ENCODE data around the gene TTC13. TPM values are rescaled to one million over a fixed set of nuclear protein-coding genes. Genes with fewer than 3 reads are reported as not detected.

Gene TTC13
- polyA plus RNA-seq, 1 of the 3 experiments (the other 2 are of a cell fraction), result 5.5 TPM

GRCh38 chr1:230896779-230897178, 81.9 kb downstream of the TTC13 start:
- H3K9me3 ChIP-seq, result no peaks in the 10 kb centered on the region
- no peaks in the 10 kb centered on the region for H3K27me3 ChIP-seq (ENCODE audit: insufficient read depth)
- WGBS (ENCODE audit: low lambda C conversion rate), result 70% methylated on average over 1 of the region's 1 CpG
- ChIA-PET POLR2A (no interaction called here), CTCF (interaction anchor here (0.8 kb wide), 1 partner anchor 315 kb away, joined by 3 read pairs; no protein-coding TSS in a partner anchor)
- H3K27ac ChIP-seq (ENCODE audit: low read depth in 2 of 2, low read length in 1 of 2), result no peak overlapping the region
- H3K9me2 ChIP-seq, result no peaks in the 10 kb centered on the region
- H3K36me3 ChIP-seq (replicated peaks in 1 of 2; ENCODE audit: control insufficient read depth in 1 of 2, insufficient read depth in 2 of 2, low read length in 1 of 2), result no peaks in the 10 kb centered on the region
- no peaks in the 10 kb centered on the region for H4K20me1 ChIP-seq (ENCODE audit: insufficient read depth)
- no peaks in the 10 kb centered on the region for H3K4me1 ChIP-seq (ENCODE audit: control insufficient read depth in 1 of 2, insufficient read depth in 2 of 2, low read depth in 1 of 2, low read length in 1 of 2)
- no peak overlapping the region for H3K9ac ChIP-seq
- no peaks in the 10 kb centered on the region for H3K79me2 ChIP-seq (ENCODE audit: insufficient read depth)
- no peak overlapping the region for H3K4me3 ChIP-seq (ENCODE audit: low read depth in 2 of 2, low read length in 1 of 2)
- peaks cover 3% of the 10 kb centered on the region for H3F3A ChIP-seq (replicated peaks; ENCODE audit: insufficient read depth)
- no peak for TF ChIP-seq CHD2 (IDR thresholded peaks at IDR 0.05; ENCODE audit: low read length, partially characterized antibody)
- no peak for TF ChIP-seq RFX5 (IDR thresholded peaks at IDR 0.05; ENCODE audit: low read length)
- TF ChIP-seq, protein P1, sequence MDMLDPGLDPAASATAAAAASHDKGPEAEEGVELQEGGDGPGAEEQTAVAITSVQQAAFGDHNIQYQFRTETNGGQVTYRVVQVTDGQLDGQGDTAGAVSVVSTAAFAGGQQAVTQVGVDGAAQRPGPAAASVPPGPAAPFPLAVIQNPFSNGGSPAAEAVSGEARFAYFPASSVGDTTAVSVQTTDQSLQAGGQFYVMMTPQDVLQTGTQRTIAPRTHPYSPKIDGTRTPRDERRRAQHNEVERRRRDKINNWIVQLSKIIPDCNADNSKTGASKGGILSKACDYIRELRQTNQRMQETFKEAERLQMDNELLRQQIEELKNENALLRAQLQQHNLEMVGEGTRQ (IDR thresholded peaks at IDR 0.05; ENCODE audit: borderline replicate concordance, low read depth, low read length), result no peak
- H2AFZ ChIP-seq (ENCODE audit: low read depth), result no peak overlapping the region
- H3K4me2 ChIP-seq, result no peak overlapping the region
- DNase-seq, result no peak

- Histone ChIP-seq H3K4me3 (ENCODE audit: low read depth in 2 of 2, low read length in 1 of 2) (no peak overlapping the region), H4K20me1 (ENCODE audit: insufficient read depth) (no peaks in the 10 kb centered on the region), H3K27ac (ENCODE audit: low read depth in 2 of 2, low read length in 1 of 2) (no peak overlapping the region), H3K27me3 (ENCODE audit: insufficient read depth) (no peaks in the 10 kb centered on the region), H3K9ac (no peak overlapping the region), H3K9me3 (no peaks in the 10 kb centered on the region), H3K79me2 (ENCODE audit: insufficient read depth) (no peaks in the 10 kb centered on the region), H3K4me2 (no peak overlapping the region), H3F3A (replicated peaks; ENCODE audit: insufficient read depth) (peaks cover 3% of the 10 kb centered on the region), H3K36me3 (replicated peaks in 1 of 2; ENCODE audit: control insufficient read depth in 1 of 2, insufficient read depth in 2 of 2, low read length in 1 of 2) (no peaks in the 10 kb centered on the region), H3K4me1 (ENCODE audit: control insufficient read depth in 1 of 2, insufficient read depth in 2 of 2, low read depth in 1 of 2, low read length in 1 of 2) (no peaks in the 10 kb centered on the region), H2AFZ (ENCODE audit: low read depth) (no peak overlapping the region), H3K9me2 (no peaks in the 10 kb centered on the region)
- TF ChIP-seq, protein P1 (IDR thresholded peaks at IDR 0.05; ENCODE audit: borderline replicate concordance, low read depth, low read length), result no peak
- TF ChIP-seq NRF1 (IDR thresholded peaks at IDR 0.05; ENCODE audit: low read depth, low read length) (no peak), SMC3 (IDR thresholded peaks at IDR 0.05; ENCODE audit: low read depth, low read length) (no peak), EZH2phosphoT487 (IDR thresholded peaks at IDR 0.05; ENCODE audit: borderline replicate concordance, low read depth) (no peak), MXI1 (IDR thresholded peaks at IDR 0.05; ENCODE audit: low read depth, low read length) (no peak), USF1 (IDR thresholded peaks at IDR 0.05; ENCODE audit: borderline replicate concordance, low read depth) (no peak), FOXM1 (IDR thresholded peaks at IDR 0.05; ENCODE audit: low read depth) (no peak), FOXJ3 (CRISPR knock-in tag; IDR thresholded peaks at IDR 0.05) (no peak), EP300 (IDR thresholded peaks at IDR 0.05; ENCODE audit: borderline replicate concordance in 1 of 2, low read depth in 1 of 2, low read length in 1 of 2) (no peak), RAD21 (IDR thresholded peaks at IDR 0.05; ENCODE audit: low read length) (no peak), JUND (IDR thresholded peaks at IDR 0.05) (no peak)
- TF ChIP-seq, protein P2, sequence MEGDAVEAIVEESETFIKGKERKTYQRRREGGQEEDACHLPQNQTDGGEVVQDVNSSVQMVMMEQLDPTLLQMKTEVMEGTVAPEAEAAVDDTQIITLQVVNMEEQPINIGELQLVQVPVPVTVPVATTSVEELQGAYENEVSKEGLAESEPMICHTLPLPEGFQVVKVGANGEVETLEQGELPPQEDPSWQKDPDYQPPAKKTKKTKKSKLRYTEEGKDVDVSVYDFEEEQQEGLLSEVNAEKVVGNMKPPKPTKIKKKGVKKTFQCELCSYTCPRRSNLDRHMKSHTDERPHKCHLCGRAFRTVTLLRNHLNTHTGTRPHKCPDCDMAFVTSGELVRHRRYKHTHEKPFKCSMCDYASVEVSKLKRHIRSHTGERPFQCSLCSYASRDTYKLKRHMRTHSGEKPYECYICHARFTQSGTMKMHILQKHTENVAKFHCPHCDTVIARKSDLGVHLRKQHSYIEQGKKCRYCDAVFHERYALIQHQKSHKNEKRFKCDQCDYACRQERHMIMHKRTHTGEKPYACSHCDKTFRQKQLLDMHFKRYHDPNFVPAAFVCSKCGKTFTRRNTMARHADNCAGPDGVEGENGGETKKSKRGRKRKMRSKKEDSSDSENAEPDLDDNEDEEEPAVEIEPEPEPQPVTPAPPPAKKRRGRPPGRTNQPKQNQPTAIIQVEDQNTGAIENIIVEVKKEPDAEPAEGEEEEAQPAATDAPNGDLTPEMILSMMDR (IDR thresholded peaks at IDR 0.05), result no peak
- CTCF ChIA-PET, result no interaction called here
- POLR2A ChIA-PET, result no interaction called here
- WGBS (ENCODE audit: low lambda C conversion rate), result 64% methylated on average over 2 of the region's 2 CpGs
- no peak for DNase-seq
These were observed 83.2 kb downstream of the TTC13 start for GRCh38 chr1:230895452-230895851.

Data from SK-N-SH (cell line).